NCI-H446 (cell line): Measurements from ENCODE around the gene PIK3R6.

Experiments
- DNase-seq, 2 experiments: peaks; one replicate each; lab custom pipeline; 2025; lab: John Stamatoyannopoulos, UW

Gene PIK3R6

GRCh38 chr17:8867361-8867981 lies at the start of gene PIK3R6:
TSS of gene PIK3R6 (minus strand) at chr17:8867674. CDS start at chr17:8849794, 17,880 bp downstream.
- DNase-seq: no peak

GRCh38 chr17:8916466-8916865 lies 49.0 kb upstream of the PIK3R6 start:
- DNase-seq: no peak

GRCh38 chr17:8914554-8914953 lies 47.1 kb upstream of the PIK3R6 start:
- DNase-seq: no peak

- no peak for DNase-seq
Measured at GRCh38 chr17:8913879-8914278, 46.4 kb upstream of the PIK3R6 start.

DNA sequence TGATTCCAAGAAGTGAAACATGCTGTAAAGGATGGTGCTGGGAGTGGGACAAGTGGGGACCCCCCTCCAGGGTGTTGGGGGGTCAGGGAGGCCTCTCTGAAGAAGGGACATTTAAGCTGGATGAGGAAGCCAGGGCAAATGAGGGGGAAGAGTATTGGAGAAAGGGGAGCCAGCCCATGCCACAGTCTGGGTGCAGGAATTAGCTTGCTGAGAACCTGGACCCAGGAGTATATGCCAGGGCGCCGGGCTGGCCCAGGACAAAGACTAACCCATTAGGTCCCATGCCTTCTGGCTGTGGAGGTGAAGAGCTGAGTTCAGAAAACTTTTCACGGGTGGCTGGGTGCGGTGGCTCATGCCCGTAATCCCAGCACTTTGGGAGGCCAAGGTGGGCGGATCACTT lies 45.6 kb upstream of the PIK3R6 start:
- DNase-seq: no peak

DNA sequence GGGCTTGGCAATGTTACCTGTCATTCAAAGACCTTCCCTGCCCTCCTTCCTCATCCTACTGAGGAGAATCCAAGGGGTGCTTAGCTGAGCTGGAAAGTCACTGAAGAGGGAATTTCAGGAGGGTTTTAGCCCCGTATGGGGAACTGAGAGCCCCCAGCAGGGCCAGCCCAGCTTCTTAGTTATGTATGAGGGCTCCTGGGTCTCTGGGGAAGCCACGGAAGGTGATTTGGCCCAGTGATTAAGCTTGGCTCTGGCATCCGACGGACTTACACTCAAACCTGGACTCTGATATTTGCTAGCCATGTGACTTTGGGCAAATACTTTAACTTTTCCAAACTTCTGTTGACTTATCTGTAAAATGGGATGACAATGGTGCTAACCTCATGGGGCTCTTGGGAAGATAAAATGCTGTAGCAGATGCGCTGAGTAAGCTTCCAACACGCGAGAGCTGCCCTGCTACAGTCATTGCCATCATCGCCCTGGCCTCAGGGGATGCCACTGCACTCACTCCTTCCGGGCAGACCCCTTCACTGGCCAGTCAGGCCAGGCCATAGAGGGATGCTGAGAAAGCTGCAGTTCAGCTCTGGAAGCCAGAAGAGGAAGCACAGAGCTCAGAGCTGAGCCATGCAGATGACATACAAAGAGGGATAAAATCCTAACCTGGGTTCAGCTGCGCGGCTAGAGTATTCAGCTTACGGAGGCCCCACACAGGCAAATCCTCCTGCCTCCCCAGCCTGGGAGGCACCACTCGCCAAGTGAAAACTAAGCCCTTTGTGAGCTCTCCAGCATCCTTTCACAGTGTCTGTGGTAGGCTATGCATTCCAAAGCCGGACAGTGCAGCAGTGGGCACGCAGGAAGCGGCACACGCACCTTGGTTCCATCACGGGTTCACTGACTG lies 44.9 kb upstream of the PIK3R6 start:
- no peak for DNase-seq

DNA sequence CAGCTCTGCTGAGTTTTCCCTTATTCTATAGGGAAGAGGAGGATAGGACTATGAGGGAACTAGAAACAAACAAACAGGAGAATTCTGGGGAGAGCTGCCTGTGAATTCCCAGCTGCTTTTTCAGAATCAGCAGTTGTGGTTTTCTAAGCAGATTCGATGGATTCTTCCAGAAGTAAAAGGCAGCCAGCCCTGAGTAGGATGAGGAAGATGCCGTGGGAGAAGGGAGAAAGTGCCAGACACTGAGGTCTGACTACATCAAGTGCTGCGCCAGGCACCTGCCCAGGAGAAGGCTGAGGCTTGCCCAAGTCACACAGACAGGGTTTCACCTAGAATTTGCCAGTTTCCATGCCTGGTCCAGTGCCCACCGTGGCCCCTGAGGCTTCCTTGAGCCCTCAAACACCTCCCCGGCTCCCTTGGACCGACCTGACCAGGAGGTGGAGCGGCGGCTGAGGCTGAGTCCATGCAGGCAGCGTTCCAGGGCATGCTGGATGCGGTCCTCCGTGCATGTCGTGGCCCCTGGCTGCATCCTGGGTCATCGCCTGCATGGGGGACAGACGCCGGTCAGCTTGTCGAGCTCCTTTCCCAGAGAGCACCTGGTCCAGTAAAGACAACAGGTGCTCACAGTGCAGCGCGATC lies 43.6 kb upstream of the PIK3R6 start:
- DNase-seq: no peak

DNA sequence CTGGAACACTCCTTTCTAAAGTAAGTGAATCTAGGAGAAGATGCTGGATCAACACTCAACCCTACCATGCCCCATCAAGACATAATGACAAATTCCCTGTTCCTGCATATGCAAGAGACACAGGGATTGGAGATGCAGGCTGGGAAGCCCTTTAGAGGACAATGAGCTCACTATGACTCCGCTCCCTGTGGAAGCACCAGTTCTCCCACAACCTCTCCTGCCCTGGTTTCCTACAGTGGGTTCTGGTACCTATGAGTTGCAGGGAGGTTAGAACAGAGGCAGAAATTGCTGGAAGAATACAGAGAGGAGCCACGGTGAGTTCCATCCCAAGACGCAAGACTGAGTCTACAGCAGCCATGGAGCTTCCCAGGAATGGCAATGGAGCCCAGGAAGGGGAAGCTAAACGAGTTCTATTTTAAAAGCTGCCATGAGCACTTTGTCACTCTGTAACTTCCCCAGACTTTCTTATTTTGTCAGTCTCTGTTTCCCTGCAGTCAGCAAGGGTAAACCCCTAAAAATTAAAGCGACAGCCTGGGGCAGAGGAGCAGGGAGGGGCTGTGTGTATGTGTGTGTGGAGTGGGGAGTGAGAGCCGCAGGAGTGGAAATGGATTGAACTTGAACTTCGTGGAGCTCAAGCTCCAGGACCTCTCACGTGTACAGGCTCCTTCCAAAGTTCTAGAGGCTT lies 42.3 kb upstream of the PIK3R6 start:
- DNase-seq: no peak

DNA sequence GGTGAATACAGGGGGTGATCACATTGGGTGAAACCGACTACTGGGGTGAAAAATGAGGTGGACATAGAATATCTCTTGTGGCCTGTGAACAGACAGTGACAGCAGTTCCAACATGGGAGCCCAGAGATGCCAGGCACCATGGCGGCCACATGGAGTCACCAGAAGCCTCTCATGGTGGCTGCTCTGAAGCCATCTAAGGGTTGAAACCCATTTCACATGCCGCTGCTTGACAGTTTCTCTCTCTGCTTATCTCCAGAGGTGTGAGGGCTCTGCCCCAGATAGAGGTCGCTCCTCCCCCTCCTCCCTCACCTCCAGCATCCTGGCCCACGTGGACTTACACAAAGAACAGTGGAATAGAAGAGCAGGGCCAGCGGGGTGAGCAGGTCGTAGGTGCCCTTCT lies 37.9 kb upstream of the PIK3R6 start:
- DNase-seq: no peak

GRCh38 chr17:8904686-8905085 lies 37.2 kb upstream of the PIK3R6 start:
- no peak for DNase-seq

GRCh38 chr17:8904201-8904600 lies 36.7 kb upstream of the PIK3R6 start:
- no peak for DNase-seq

DNA sequence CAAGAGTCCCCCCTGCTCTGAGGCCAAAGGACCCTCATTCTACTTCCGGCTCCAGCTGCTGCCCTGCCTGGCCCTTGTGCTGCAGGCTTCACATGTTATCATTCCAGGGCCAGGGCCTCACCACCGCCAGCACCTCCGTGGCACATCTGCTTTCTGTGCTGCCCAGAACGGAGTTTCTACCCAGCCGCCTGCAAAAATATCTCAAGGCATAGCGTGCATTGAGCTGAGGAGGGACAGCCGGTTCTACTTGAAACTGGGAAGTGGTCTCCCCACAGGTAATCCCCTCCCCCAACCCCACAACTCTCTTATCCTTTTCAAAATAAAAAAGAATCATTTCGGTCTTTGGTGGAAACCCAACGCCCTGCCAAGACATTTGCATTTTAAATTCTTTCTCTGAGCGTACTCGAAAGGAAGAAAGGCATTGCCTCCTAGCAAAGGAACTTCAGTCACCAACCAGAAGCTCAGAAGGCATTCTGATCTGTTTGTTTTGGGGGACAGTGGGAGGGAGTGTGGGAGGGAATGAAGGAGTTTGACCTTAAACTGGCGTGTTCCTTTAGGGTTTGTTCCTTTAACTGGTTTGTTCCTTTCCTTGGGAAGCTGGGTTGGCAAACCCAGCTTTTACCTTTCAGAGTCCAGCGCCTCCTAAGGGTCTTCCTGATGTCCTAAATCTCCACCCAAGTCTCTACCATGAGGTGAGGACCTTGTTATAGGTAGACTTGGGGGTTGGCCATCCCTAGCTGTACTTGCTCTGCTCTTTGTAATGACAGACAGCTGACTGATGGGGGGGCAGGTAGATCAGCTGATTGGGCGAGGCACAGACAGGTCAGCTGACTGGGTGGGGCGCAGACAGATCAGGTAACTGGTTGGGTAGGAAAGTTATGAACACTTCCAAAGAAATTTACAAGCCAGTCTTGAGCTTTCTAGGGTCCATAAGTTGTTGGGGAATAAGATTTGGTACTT lies 33.4 kb upstream of the PIK3R6 start:
- DNase-seq: no peak

- no peak for DNase-seq
Measured at GRCh38 chr17:8900207-8900606, 32.7 kb upstream of the PIK3R6 start.

DNA sequence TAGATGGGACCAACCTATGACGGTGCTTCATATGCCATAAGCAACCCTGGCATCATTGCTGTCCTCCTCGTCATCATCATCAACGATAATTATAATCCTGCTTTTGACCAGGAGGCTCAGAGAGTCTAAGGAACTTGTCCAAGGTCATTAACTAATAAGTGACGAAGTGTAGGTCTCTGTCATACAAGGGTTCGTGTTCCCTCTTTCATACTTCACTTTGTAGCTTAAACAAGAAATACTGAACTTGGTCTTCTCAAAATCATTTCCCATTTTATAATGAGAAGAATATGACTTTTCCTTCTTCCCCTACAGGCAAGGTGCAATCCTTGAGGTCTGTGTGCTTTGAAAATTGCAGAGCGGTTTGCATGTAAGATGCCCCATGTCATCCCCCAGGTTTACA lies 31.2 kb upstream of the PIK3R6 start:
- no peak for DNase-seq

GRCh38 chr17:8898126-8898525 lies 30.7 kb upstream of the PIK3R6 start:
- DNase-seq: no peak

- DNase-seq: no peak
Measured at GRCh38 chr17:8896641-8897635, 29.5 kb upstream of the PIK3R6 start.

- no peak for DNase-seq
Measured at GRCh38 chr17:8896087-8896486, 28.6 kb upstream of the PIK3R6 start.

- peak in 1 of 2 experiments; percentile 41 for DNase-seq
Measured at GRCh38 chr17:8894673-8895578, 27.5 kb upstream of the PIK3R6 start.

GRCh38 chr17:8894202-8894671 lies 26.8 kb upstream of the PIK3R6 start:
- no peak for DNase-seq
